Astrocyte of the spinal cord (primary cell): ENCODE measurements around the gene MYT1.

Experiments
- DNase-seq: peaks from one replicate; pipeline ENCODE4 v3.0.0; 2011; ENCODE audit warnings: low read depth, low spot score
- H3K4me3 ChIP-seq: 2 replicates; pipeline ENCODE4 v1.5.1; 2011; ENCODE audit warnings: low read depth, mild to moderate bottlenecking, low read length, moderate library complexity
- CTCF ChIP-seq: IDR thresholded peaks from 2 replicates; pipeline ENCODE4 v1.5.1; 2012; ENCODE audit warnings: low read depth, mild to moderate bottlenecking, low read length, inconsistent platforms
- in situ Hi-C: cut with HindIII; loops from 2 replicates; pipeline ENCODE4 v1.10.0; 2017; ENCODE audit warnings: low sequenced_read_pairs

The MYT1 gene

DNA sequence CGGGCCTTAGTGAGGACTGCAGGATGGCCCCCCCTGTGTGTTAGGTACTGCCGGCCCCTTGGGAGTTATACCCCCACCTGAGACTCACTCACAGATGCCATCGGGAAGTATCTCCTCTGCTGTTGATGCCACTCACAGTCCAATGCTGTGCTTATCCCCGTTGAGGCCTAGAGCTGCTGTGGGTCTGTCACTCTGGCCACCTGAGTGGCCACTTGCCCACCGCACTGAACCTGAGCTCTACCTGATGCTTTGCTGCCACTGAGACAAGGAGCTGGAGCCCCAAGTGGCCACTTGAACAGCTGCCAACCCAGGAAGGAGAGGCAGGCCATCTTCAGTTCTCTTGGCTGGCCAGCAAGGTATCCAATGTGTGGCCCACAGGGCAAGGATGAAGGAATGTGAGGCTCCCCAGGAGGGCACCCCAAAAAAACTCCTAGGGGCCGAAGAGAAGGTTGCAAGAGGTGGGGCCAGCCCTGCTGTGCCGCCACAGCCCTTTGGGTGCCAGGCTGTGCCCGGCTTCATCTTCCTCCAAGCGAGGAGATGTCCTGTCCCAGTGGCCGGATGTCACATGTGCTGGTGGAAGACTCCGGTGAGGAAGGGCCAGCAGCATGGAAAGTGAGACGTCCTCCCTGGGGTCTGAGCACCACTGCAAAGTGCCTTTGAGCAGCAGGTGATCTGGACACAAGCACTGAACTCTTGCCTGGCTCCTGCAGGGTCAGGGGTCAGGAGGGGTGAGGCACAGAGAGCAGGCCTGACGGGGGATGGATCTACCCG lies 61.8 kb downstream of the MYT1 start:
- in situ Hi-C loops, result no loop called here

GRCh38 chr20:64226686-64227580 lies 62.7 kb downstream of the MYT1 start:
- in situ Hi-C loops, result no loop called here
- DNase-seq, result no peak
- no peak overlapping the region for H3K4me3 ChIP-seq
- no peak for TF ChIP-seq CTCF

More for the DNA sequence above, 61.8 kb downstream of the MYT1 start:
- H3K4me3 ChIP-seq, result no peak overlapping the region
- no peak for DNase-seq
- TF ChIP-seq CTCF, result no peak

GRCh38 chr20:64228086-64228653 lies 63.9 kb downstream of the MYT1 start:
- TF ChIP-seq CTCF, result no peak
- DNase-seq, result no peak
- in situ Hi-C loops, result no loop called here
- no peak overlapping the region for H3K4me3 ChIP-seq

- TF ChIP-seq CTCF, result no peak
- DNase-seq, result no peak
- no peak overlapping the region for H3K4me3 ChIP-seq
- in situ Hi-C loops, result no loop called here
These were observed 64.7 kb downstream of the MYT1 start for GRCh38 chr20:64228751-64229506.

GRCh38 chr20:64229507-64230061 lies 65.3 kb downstream of the MYT1 start:
- in situ Hi-C loops, result no loop called here
- no peak for DNase-seq
- TF ChIP-seq CTCF, result no peak
- no peak overlapping the region for H3K4me3 ChIP-seq
